Astrocyte of the spinal cord (primary cell): ENCODE results near the gene SLF1.

ENCODE experiments used
- DNase-seq: peaks from one replicate; pipeline ENCODE4 v3.0.0; 2011; ENCODE audit warnings: low read depth, low spot score
- H3K4me3 ChIP-seq: 2 replicates; pipeline ENCODE4 v1.5.1; 2011; ENCODE audit warnings: low read depth, mild to moderate bottlenecking, low read length, moderate library complexity
- in situ Hi-C: cut with HindIII; loops from 2 replicates; pipeline ENCODE4 v1.10.0; 2017; ENCODE audit warnings: low sequenced_read_pairs
- TF ChIP-seq, protein P1 (sequence below): IDR thresholded peaks from 2 replicates; pipeline ENCODE4 v1.5.1; 2012; ENCODE audit warnings: low read depth, mild to moderate bottlenecking, low read length, inconsistent platforms

The SLF1 gene

DNA sequence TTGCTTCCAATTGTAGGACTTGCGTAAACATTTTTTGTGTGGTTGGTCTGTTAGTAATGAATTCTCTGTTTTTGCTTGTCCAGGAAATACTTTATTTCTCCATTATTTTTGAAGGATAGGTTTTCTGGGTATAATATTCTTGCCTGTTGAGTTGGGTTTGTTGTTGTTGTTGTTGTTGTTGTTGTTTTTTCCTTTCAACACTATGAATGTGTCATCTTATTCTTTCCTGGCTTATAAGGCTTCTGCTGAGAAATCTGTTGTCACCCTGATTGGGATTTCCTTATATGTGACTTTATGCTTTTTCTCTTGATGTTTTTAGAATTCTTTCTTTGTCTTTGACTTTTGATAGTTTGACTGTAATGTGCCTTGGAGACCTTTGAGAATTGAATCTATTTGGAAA, 39.8 kb downstream of the SLF1 start:
- H3K4me3 ChIP-seq, result no peak overlapping the region
- TF ChIP-seq, protein P1, sequence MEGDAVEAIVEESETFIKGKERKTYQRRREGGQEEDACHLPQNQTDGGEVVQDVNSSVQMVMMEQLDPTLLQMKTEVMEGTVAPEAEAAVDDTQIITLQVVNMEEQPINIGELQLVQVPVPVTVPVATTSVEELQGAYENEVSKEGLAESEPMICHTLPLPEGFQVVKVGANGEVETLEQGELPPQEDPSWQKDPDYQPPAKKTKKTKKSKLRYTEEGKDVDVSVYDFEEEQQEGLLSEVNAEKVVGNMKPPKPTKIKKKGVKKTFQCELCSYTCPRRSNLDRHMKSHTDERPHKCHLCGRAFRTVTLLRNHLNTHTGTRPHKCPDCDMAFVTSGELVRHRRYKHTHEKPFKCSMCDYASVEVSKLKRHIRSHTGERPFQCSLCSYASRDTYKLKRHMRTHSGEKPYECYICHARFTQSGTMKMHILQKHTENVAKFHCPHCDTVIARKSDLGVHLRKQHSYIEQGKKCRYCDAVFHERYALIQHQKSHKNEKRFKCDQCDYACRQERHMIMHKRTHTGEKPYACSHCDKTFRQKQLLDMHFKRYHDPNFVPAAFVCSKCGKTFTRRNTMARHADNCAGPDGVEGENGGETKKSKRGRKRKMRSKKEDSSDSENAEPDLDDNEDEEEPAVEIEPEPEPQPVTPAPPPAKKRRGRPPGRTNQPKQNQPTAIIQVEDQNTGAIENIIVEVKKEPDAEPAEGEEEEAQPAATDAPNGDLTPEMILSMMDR, result no peak
- in situ Hi-C loops, result no loop called here
- no peak for DNase-seq

DNA sequence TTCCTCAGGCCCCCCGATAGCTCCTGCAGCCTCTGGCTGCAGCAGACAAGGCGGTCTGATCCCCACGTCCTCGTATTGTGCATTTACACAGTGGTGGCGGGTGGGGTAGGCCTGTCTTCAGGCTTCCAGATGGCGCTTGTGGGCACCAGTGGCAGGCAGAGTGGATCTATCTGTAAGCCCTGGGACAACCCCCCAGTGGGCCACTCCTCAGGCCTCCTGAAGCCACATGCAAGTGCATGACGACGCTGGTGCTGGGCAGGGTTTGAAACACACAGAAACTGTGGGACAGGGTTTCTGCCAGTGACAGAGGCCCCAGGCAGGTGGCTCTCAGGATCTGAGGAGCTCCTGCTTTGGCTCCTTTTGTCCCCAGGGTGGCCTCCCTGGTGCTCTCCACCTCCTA, 42.0 kb downstream of the SLF1 start:
- no peak overlapping the region for H3K4me3 ChIP-seq
- TF ChIP-seq, protein P1, result no peak
- DNase-seq, result no peak
- in situ Hi-C loops, result no loop called here

DNA sequence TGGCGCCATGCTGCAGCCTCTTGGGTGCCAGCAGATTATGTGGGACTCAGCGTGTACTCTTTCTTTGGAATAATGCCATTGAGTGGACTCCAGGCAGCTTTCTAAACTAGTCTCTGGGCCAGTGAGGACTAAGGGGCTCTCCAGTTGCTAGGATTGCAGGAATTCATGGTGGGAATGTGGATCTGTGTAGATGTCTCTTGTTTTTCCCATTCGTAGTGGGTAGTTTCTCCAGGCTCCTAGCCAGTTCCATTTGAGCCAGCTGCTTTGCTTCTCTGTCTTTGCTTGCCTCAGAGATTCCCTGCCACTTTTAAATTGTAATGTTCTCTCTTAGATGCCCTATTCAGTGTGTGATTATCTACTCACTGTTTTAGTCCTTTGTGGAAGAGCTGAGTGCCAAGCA, 42.6 kb downstream of the SLF1 start:
- TF ChIP-seq, protein P1, result no peak
- in situ Hi-C loops, result no loop called here
- DNase-seq, result no peak
- no peak overlapping the region for H3K4me3 ChIP-seq

DNA sequence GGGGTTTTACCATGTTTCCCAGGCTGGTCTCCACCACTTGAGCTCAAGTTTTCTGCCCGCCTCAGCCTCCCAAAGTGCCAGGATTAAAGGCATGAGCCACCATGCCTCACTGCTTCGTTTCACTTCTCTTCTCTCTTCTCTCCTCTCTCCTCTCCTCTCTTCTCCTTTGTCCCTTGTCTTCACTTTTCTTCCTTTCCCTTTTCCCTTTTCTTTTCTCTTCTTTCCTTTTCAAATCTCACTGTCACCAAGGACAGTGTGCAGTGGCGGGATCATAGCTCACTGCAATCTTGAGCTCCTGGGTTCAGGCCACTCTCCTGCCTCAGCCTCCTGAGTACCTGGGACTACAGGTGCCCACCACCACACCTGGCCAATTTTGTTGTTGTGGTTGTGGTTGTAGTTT, 49.5 kb downstream of the SLF1 start:
- DNase-seq, result no peak
- no peak overlapping the region for H3K4me3 ChIP-seq
- TF ChIP-seq, protein P1, result no peak
- in situ Hi-C loops, result no loop called here

DNA sequence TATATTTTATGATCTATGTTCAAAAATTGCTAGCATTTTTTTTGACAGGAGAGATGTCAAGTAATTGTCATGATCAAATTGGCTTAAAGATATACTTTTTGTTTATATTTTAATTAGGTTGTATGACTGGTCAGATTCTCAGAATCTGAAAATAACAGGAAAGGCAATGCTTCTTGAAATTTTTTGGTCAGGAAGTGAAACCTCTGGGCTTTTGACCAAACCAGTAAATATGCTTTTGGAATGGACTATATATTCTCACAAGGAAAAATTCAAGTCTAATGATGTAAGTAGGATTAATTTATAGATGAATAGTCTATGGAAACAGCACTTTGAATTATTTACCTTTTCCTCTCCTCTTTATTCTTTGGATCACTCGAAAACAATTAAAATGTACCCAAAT, 52.3 kb downstream of the SLF1 start:
- DNase-seq, result no peak
- TF ChIP-seq, protein P1, result no peak
- in situ Hi-C loops, result no loop called here
- H3K4me3 ChIP-seq, result no peak overlapping the region

DNA sequence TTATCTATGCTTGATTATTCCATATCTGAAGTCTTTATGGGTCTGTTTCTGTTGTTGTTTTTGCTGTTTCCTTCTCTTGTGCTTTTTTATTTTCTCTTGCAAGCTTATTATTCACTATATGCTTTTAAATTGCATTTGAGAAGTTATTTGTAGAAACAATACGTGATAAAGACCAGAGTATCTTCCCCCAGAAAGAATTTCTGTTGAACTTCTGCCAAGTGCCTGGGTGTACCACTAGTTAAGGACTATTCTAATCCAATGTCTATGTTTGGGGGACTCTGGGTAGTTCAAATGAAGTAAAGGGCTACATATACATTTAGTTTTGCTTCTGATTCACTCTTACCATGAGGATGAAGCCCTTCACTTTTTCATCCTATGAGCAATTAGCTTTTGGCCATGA, 54.3 kb downstream of the SLF1 start:
- H3K4me3 ChIP-seq, result no peak overlapping the region
- TF ChIP-seq, protein P1, result no peak
- in situ Hi-C loops, result no loop called here
- DNase-seq, result no peak
